HG03175 (cell line): ENCODE measurements around the gene GNG7.
"Not testable (repeated sequence)": the region's sequence is repeated elsewhere in the genome, so short reads cannot be mapped to it uniquely, and the experiment has no call there.

Experiments used
- ATAC-seq: cut with Tn5 transposase; IDR thresholded peaks from one replicate; pipeline ENCODE4 v1.9.1; 2021; ENCODE audit warnings: mild to moderate bottlenecking, moderate library complexity; ENCODE audit not compliant: unreplicated experiment

Gene GNG7

DNA sequence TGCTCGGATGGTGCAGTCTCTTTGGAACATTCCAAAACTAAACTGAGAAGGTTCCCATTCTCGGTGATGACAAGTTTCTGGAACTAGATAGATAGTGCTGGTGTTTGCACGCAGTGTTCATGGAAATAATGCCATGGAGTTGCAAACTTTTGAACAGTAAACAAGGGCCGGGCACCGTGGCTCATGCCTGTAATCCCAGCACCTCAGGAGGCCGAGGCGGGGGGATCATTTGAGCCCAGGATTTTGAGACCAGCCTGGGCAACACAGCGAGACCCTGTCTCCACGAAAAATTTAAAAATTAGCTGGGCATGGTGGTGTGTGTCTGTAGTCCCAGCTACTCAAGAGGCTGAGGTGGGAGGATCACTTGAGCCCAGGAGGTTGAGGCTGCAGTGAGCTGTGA is 95.7 kb downstream of the GNG7 start:
- not testable (repeated sequence) for ATAC-seq

DNA sequence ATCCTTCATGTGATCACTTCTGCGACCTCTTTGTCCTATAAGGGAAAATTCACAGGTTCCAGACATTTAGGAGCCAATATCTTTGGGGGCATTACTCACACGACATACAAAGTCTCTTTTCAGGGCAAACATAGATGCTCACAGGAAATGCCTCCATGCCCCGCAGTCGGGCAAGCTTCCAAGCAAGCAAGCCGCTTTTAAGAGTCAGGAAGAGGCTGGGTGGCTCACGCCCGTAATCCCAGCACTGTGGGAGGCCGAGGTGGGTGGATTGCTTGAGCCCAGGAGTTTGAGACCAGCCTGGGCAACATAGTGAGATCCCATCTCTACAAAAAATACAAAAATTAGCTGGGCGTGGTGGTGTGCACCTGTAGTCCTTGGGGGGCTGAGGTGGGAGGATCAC is 96.6 kb downstream of the GNG7 start:
- not testable (repeated sequence) for ATAC-seq

DNA sequence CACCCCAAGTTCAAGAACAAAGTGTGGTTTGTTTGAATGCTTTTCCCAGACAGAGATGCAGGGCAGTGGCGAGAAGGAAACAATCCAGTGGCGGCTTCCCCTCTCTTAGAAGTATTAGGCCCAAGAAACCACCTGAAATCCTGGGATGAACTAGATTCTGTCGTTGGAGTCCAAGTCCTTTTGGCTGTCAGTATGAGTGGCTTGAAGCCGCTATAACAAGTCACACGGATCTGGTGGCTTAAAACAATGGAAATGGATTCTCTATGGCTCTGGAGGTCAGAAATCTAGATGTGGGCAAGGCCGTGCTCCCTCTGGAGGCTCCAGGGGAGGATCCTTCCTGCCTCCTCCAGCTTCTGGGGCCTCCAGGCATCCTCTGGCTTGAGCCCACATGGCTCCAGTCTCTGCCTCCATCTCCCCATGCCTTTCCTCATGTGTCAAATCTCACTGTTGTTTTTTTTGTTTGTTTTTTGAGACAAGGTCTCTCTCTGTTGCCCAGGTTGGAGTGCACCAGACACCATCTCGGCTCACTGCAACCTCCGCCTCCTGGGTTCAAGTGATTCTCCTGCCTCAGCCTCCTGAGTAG is 97.7 kb downstream of the GNG7 start:
- no peak for ATAC-seq

DNA sequence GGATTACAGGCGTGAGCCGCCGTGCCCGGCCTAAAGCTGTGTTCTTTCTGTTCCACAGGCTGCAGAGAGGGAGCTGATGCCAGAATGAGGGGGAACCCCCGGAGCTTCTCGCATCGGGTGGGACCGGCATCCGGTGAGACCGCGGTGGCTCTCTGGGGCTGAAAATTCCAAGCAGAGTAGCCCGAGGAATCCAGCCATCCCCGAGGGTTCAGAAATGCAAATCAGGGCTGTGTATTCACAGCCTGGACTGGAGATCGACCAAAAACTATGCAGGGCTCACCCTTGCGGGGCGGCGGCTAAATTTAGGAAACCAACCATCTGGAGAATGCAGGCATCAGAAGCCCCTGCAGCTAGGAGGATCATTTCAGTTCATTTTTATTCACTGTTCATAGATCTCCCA is 99.2 kb downstream of the GNG7 start:
- ATAC-seq = no peak

DNA sequence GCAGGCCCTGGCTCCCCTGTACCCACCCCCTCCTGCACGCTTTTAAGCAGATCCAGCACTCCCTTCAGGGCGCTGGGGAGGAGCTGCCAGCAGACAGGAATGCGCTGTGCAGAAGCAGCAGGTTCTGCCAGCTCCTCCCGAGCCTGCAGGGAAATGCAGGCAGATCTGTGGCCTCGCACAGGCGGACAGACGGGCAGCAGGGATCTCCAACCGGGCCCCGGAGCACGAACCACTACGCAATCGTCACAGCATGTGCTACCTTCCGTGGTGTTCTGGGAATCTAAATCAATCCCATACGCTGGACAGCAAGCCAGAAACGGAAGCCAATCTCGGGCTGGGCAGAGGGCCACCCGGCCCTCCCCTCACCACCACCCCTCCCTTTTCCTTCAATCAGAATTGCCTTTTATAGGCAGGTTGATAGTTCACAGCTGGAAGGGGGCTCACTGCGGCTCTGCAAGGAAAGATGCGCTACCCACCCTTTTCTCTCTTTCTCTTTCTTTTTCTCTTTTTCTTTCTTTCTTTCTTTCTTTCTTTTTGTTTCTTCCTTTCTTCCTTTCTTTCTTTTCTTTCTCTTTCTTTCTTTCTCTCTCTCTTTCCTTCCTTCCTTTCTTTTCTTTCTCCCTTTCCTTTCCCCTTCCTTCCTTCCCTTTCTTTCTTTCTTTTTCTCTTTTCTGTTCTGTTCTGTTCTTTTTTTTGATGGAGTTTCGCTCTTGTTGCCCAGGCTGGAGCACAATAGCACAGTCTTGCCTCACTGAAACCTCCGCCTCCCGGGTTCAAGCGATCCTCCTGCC is 99.9 kb downstream of the GNG7 start:
- ATAC-seq = no peak

DNA sequence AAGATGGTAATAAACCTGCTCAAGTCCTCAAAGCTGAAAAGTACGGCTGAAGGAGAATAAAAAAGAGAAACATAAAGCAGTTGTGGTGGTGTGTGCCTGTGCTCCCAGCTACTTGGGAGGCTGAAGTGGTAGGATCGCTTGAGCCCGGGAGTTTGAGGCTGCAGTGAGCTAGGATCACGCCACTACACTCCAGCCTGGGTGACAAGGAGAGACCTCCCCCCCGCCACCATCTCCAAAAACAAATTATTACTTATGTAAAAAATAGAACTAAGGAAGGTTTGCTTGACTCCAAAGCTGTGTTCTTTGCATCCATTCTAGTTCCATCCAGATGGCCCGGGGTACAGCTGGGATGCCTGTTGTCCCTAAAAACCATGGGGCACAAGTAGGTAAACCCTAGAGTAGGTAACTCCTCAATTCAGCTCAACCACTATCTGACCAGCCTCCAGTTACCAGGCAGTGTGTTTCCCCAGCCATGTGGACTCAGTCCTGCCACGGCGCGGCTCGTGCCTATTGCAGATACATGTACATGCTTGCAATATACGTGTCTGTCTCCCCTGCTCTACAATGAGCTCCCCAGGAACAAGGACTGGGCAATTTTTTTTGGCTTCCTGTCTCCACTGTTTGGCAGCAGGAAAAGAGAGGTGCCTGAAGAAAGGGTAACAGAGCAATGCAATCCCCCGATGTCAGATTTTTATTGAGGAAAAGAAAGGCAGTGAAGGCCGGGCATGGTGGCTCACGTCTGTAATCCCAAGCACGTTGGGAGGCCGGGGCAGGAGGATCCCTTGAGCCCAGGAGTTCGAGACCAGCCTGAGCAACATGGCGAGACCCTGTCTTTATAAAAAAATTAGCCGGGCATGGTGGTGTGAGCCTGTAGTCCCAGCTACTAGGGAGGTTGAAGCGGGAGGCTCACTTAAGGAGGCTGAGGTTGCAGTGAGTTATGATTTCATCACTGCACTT is 101.3 kb downstream of the GNG7 start:
- no peak for ATAC-seq

DNA sequence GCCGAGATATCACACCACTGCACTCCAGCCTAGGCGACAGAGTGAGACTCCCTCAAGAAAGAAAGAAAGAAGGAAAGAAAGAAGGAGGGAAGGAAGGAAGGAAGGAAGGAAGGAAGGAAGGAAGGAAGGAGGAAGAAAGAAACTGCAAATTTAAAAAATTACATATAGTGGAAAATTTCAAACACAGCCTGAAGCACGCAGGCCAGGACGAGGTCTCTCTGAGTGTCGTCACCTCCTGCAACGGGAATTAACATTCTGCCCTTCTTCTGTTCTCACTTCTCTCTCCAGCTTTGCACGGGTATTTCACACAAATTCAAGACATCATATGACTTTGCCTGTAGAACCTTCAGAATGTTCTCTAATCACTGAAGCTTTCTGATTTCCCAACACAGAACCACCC is 108.2 kb downstream of the GNG7 start:
- ATAC-seq = no peak

DNA sequence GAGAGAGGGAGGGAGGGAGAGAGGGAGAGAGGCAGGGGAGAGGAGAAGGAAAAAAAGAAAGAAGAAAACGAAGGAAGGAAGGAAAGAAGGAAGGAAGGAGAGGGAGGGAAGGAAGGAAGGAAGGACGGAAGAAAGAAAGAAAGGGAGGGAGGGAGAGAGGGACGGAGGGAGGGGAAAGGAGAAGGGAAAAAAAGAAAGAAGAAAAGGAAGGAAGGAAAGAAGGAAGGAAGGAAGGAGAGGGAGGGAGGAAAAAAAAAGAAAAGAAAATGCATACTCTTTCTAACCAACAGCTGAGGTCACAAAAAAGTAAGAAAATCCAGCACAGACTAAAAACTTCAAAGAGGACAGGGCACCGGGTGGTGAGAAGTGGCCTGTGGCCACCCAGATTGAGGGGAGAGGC is 109.7 kb downstream of the GNG7 start:
- no peak for ATAC-seq

DNA sequence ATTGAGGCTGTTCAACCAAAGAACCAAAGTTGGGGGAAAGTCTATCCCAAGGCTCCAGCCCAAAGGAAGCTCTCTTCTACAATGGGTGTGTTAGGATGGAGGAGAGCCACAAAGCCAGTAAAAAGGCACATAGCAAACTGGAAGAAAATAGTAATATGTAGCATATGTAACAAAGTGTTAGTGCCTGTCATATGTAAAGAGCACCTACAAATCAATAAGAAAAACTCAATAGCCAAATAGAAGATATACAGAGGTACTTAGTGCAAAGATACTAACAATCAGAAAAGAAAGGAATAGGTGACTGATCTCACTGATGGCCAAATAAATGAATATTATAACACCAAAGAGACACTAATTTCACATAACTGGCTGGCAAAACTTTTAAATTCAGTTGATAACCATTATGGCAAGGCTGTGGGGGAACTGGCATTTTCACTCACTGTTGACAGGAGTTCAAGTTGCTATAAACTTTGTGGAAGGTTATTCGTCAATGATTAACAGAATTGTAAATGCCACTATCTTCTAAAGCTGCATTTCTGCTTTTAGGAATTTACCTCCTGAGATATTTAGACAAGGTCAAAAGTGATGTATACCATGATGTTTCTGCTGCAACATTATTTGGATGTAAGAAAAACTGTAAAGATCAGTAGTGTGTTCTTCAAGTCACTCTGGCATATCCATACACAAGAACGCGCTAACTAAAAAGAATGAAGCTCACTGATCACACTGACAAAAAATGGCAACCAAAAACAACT is 110.8 kb downstream of the GNG7 start:
- no peak for ATAC-seq

DNA sequence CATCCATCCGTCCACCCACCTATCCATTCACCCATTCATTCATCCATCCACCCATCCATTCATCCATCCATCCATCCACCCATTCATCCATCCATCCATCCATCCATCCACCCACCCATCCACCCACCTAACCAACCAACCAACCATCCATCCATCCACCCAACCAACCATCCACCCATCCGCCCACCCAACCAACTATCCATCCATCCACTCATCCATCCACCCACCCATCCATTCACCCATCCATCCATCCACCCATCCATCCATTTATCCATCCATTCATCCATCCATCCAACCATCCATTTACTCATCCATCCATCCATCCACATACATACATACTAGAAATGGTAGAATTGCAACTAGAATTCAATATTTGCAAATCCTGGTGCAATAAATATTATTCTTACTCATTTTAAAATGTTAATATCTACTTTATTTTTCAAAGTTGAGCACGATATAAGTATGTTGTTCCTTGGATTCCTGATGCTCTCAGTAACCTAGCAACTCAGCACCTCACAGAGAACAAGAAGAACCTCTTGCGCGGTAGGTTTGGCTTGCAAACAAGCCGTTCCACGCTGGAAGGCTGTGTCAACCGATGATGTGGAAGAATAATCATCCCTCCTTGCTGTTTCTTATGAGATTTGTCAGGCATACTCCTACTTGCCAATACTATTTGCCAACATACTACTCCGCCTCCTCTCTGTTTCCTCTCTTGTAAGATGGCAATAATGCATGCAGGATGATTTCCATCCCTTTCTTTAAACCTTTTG is 111.7 kb downstream of the GNG7 start:
- ATAC-seq = no peak

DNA sequence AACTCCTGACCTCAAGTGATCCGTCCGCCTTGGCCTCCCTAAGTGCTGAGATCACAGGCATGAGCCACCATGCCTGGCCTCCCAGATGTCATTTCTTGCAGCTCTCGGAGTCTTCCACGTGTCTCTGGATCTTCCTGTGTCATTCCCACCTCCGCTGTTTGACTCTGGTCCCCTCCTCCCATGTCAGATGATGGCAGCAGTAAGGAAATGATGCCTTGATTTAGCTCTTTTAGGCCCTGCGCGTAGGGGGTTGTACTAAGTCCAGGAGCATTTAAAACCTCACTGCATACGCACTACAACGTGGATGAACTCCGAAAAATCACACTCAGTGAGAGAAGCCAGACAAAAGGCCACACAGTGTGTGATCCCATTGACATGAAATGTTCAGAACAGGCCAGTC is 113.1 kb downstream of the GNG7 start:
- no peak for ATAC-seq

DNA sequence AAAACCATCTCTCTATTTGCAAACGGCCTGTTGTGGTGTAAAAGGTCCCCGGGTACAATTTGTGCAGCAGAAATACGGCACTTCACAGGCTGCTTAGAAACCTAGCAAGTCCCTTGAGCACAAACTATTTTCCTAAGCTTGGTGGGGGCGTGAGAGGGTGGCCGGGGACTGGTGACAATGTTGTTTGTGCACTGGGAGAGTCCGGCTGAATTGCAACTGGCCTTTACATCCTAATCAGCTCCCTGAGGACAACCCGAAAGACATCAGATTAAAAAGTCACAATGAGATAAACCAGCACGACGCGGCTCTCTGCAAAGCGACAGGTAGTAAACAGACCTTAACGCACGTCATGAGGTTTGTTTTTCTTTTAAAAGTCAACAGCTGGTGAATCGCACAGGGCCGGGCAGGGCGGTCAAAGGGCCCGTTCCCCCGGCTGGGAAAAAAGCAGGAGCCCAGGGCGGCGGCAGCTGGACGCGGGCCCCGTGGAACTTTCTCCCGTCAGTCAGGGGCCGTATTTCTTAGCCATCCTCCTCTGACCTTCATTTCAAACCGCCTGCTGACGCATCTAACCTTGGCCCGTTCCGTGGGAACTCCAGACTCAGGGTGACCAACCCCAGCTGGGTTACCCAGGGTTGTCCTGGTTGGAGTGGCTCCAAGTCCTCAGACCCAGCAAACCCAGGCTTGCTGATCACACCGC is 114.3 kb downstream of the GNG7 start:
- ATAC-seq = no peak

DNA sequence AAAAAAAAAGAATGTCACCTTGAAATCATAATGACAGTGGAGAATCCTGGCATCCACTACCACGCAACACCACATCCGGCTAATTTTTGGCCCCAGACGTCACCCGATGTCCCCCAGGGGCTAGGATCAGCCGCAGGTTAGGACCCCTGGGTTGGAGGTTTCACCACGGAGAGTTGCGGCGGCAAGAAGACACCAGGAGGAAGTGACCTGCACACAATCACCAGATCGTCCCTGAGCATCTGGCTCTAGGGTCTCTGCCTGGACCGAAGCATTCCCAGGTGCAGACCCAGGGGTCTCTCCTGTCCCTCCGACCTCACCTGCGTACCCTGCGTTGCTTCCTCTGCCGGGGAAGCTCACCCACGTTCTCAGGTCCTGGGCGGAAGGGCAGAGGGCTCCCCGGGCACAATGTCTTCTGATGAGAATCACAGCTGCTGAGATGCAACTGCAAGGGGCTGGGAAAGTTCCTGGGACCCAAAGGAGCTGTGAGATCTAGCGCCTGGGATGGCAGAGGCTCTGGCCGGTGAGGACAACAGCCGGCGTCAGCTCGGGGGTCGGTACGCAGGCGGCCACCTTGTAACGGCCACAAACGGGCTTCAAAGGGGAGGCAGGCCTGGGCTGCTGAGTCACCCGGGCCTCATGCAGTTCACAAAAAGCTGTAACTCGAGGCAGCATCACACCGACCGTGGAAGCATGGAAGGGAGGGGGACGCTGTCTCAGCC is 115.3 kb downstream of the GNG7 start:
- no peak for ATAC-seq

DNA sequence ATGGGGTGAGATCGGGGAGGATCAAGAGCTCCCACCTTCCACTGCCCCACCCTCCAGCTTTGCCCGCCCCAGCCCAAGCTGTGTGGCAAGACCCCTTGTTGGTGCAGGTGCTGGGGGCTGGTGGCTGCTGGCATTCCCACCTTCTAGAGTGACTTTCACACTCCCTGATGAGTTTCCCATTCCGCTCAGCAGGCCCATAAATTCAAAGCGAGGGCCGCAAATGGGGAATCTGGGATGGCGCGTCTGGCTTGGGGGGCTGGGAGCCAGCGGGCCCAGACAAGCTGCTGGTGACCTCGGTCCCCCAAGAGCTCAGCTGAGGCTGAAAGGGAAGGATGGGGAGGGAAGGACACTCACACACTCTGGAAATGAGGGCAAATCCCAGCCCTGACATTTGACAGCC is 116.3 kb downstream of the GNG7 start:
- no peak for ATAC-seq

DNA sequence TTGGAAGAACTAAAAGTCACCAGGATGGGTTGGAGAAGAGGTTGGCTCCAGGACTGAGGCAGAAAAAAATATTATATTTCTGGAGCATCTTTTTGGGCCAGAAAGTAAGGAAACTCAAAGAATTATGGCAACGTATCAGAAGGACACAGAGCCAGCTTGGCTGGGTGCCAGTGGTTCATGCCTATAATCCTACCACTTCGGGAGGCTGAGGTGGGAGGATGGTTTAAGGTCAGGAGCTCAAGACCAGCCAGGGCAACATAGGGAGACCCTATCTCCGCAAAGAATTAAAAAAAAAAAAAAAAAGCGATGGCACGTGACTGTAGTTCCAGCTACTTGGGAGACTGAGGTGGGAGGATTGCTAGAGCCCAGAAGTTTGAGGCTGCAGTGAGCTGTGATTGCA is 118.5 kb downstream of the GNG7 start:
- ATAC-seq = no peak

DNA sequence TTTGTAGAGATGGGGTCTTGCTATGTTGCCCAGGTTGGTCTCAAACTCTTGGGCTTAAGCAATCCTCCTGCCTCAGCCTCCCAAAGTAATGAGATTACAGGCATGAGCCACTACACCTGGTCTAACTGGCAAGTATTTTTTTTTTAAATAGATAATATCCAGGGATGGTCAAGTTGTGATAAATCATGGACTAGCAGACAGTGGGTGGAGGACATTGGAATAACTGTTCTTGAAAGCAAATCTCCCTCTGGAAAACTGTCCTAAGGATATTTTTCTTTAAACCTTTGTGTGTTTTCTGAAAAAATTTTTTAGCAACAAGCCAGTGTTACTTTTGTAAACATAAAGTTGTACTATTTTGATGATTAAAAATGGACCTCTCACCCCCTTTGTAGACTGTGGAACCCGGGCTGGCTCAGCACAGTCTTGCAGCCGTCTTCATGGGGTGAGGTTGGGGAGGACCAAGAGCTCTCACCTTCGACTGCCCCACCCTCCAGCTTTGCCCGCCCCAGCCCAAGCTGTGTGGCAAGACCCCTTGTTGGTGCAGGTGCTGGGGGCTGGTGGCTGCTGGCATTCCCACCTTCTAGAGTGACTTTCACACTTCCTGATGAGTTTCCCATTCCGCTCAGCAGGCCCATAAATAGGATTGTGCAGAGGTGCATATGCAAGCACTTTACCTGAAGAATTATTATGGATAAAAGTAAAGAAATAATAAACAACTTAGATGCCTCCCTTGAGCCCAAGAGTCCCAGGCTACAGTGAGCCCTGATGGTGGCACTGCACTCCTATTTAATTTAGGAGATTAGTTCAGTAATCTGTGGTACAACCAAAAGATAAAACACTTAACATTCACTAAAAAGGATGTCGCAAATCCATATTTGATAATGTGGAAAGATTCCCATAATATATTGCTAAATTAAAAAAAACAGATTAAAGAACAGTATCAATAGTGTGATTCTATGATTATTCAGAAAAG is 119.2 kb downstream of the GNG7 start:
- no peak for ATAC-seq

DNA sequence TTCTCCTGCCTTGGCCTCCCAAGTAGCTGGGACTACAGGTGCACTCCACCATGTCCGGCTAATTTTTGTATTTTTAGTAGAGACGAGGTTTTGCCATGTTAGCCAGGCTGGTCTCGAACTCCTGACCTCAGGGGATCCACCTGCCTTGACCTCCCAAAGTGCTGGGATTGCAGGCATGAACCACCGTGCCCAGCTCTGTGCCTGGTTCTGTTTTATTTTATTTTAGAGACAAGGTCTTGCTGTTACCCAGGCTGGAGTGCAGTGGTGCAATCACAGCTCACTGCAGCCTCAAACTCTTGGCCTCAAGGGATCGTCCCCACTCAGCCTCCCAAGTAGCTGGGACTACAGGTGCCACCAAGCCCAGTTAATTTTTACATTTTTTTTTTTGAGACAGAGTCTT is 122.1 kb downstream of the GNG7 start:
- not testable (repeated sequence) for ATAC-seq
